Transverse colon (tissue), 4 donors: ENCODE measurements around the gene KIAA1217.

Source experiments
- CTCF ChIP-seq, 5 experiments: fragments of 200-600 bp in 3 of 5; fragments of 450-650 bp in 2 of 5; sonication (generic) in 3 of 5; IDR thresholded peaks; 1 replicate in 2 of 5; 2 replicates in 3 of 5; pipeline ENCODE4 v1.5.1; 2016 to 2017; ENCODE audit warnings: antibody characterized with exemption in 5 of 5, inconsistent platforms in 3 of 5, mild to moderate bottlenecking in 2 of 5, moderate library complexity in 1 of 5
- POLR2A ChIP-seq: fragments of 450-650 bp; IDR thresholded peaks from one replicate; pipeline ENCODE4 v1.6.1; 2016; ENCODE audit warnings: antibody characterized with exemption, mild to moderate bottlenecking, moderate library complexity
- POLR2AphosphoS5 ChIP-seq, 3 donors: sonication (generic); formaldehyde crosslinking; IDR thresholded peaks; one replicate each; pipeline ENCODE4 v1.6.1; 2016; ENCODE audit warnings: antibody characterized with exemption in 3 of 3

- TF ChIP-seq CTCF (IDR thresholded peaks at IDR 0.05) (no peak), POLR2AphosphoS5 (IDR thresholded peaks at IDR 0.05) (no peak), POLR2A (no peak)
Observed at GRCh38 chr10:24428410-24428782, 219.5 kb downstream of the KIAA1217 start.
